ENCODE measurements around the gene LYRM4. TPM values are rescaled to one million over a fixed set of nuclear protein-coding genes. Genes with fewer than 3 reads are reported as not detected.

LYRM4 gene
- total RNA-seq, 6 experiments from 2014 or later = 5.7 to 11.5 (median 8.5) TPM

- no peak overlapping the region for H3K27ac ChIP-seq
- intact Hi-C loops (cut with DNase I) = no loop called here
- WGBS (ENCODE audit: insufficient coverage, low coverage, low lambda C conversion rate, missing lambda C conversion rate) = 80% methylated on average over 2 of the region's 7 CpGs
- no peaks in the 10 kb centered on the region for H3K9me3 ChIP-seq
- no peaks in the 10 kb centered on the region for H3K36me3 ChIP-seq
- DNase-seq (no peak), ATAC-seq (no peak)
- H3K27me3 ChIP-seq = no peaks in the 10 kb centered on the region
- H3K4me3 ChIP-seq = no peak overlapping the region
- TF ChIP-seq POLR2A (IDR thresholded peaks at IDR 0.05) = no peak
- H3K4me1 ChIP-seq = peaks cover 0 to 8% (median 0%) of the 10 kb centered on the region in 4 donors
Observed at GRCh38 chr6:5111626-5112025, 149.1 kb downstream of the LYRM4 start.

GRCh38 chr6:5110246-5110645 is 150.5 kb downstream of the LYRM4 start:
- Histone ChIP-seq H3K4me3 (no peak overlapping the region), H3K27me3 (no peaks in the 10 kb centered on the region), H3K36me3 (no peaks in the 10 kb centered on the region), H3K4me1 (peaks cover 0 to 5% (median 0%) of the 10 kb centered on the region in 4 donors), H3K27ac (no peak overlapping the region), H3K9me3 (no peaks in the 10 kb centered on the region)
- whole genome bisulfite sequencing (ENCODE audit: insufficient coverage, low coverage, low lambda C conversion rate, missing lambda C conversion rate) = 79% methylated on average over 16 of the region's 16 CpGs
- no peak for ATAC-seq
- no peak for DNase-seq
- intact Hi-C loops (cut with DNase I) = no loop called here
- TF ChIP-seq CTCF (IDR thresholded peaks at IDR 0.05) (no peak), POLR2A (IDR thresholded peaks at IDR 0.05) (no peak)

GRCh38 chr6:5109436-5109835 is 151.3 kb downstream of the LYRM4 start:
- TF ChIP-seq CTCF (IDR thresholded peaks at IDR 0.05) (no peak), POLR2A (IDR thresholded peaks at IDR 0.05) (no peak)
- DNase-seq = no peak
- Histone ChIP-seq H3K36me3 (no peaks in the 10 kb centered on the region), H3K9me3 (no peaks in the 10 kb centered on the region), H3K4me3 (no peak overlapping the region), H3K4me1 (no peaks in the 10 kb centered on the region), H3K27ac (no peak overlapping the region), H3K27me3 (no peaks in the 10 kb centered on the region)
- intact Hi-C loops (cut with DNase I) = no loop called here
- 87% methylated on average over 6 of the region's 10 CpGs for WGBS (ENCODE audit: insufficient coverage, low coverage, low lambda C conversion rate, missing lambda C conversion rate)
- ATAC-seq = no peak

GRCh38 chr6:5108536-5109150 is 152.1 kb downstream of the LYRM4 start:
- intact Hi-C loops (cut with DNase I) = no loop called here
- Histone ChIP-seq H3K27me3 (no peaks in the 10 kb centered on the region), H3K36me3 (no peaks in the 10 kb centered on the region), H3K4me1 (no peaks in the 10 kb centered on the region), H3K9me3 (no peaks in the 10 kb centered on the region), H3K27ac (no peak overlapping the region), H3K4me3 (no peak overlapping the region)
- WGBS (ENCODE audit: insufficient coverage, low coverage, low lambda C conversion rate, missing lambda C conversion rate) = 86% methylated on average over 6 of the region's 6 CpGs
- TF ChIP-seq CTCF (IDR thresholded peaks at IDR 0.05) = no peak
- TF ChIP-seq POLR2A (IDR thresholded peaks at IDR 0.05) = no peak
- no peak for DNase-seq
- no peak for ATAC-seq

GRCh38 chr6:5108068-5108467 is 152.7 kb downstream of the LYRM4 start:
- Histone ChIP-seq H3K9me3 (no peaks in the 10 kb centered on the region), H3K36me3 (no peaks in the 10 kb centered on the region), H3K27me3 (no peaks in the 10 kb centered on the region), H3K4me1 (no peaks in the 10 kb centered on the region), H3K4me3 (no peak overlapping the region), H3K27ac (no peak overlapping the region)
- DNase-seq (no peak), ATAC-seq (no peak)
- 85% methylated on average over 9 of the region's 9 CpGs for WGBS (ENCODE audit: insufficient coverage, low coverage, low lambda C conversion rate, missing lambda C conversion rate)
- TF ChIP-seq POLR2A (IDR thresholded peaks at IDR 0.05) (no peak), CTCF (IDR thresholded peaks at IDR 0.05) (no peak)
- intact Hi-C loops (cut with DNase I) = no loop called here

All from right lobe of liver (tissue), 6 donors.